SK-N-SH (cell line): ENCODE results near the gene LPP. TPM values are rescaled to one million over a fixed set of nuclear protein-coding genes. Genes with fewer than 3 reads are reported as not detected.

Source experiments
- CTCF ChIA-PET: fragments of 300-600, 350-600 bp; formaldehyde crosslinking; extraction: SDS; loops from one replicate; lab custom pipeline; 2021; lab: Yijun Ruan, JAX
- POLR2A ChIA-PET: fragments of 350-600 bp; sonication (Branson Sonifier 250); formaldehyde crosslinking; extraction: SDS; loops from one replicate; lab custom pipeline; 2020; ENCODE audit warnings: antibody characterized with exemption, inconsistent platforms; lab: Yijun Ruan, JAX
- DNase-seq: peaks from one replicate; pipeline ENCODE4 v3.0.0; 2012
- H2AFZ ChIP-seq: fragments of 200-600 bp; sonication (generic); 2 replicates; pipeline ENCODE4 v1.8.1; 2016; ENCODE audit warnings: antibody characterized with exemption, mild to moderate bottlenecking, low read depth
- H3F3A ChIP-seq: fragments of 200-600 bp; sonication (generic); replicated peaks from 2 replicates; pipeline ENCODE3; 2016; ENCODE audit warnings: antibody characterized with exemption, mild to moderate bottlenecking; ENCODE audit not compliant: insufficient read depth
- H3K27ac ChIP-seq, 2 experiments: fragments of 200-500 bp in 1 of 2; fragments of 200-600 bp in 1 of 2; sonication (Bioruptor generic) in 1 of 2; sonication (generic), shearing (Covaris generic) in 1 of 2; 2 replicates each; pipeline versions ENCODE4 v1.5.1 to v1.6.1; 2014 to 2016; ENCODE audit warnings: low read depth in 2 of 2, inconsistent platforms in 1 of 2, low read length in 1 of 2, mild to moderate bottlenecking in 1 of 2, mixed read lengths in 1 of 2
- H3K27me3 ChIP-seq: fragments of 200-600 bp; sonication (generic), shearing (Covaris generic); 2 replicates; pipeline ENCODE4 v1.6.1; 2016; ENCODE audit warnings: mixed run types; ENCODE audit not compliant: insufficient read depth
- H3K36me3 ChIP-seq, 2 experiments: fragments of 200-500 bp in 1 of 2; fragments of 200-600 bp in 1 of 2; sonication (Bioruptor generic) in 1 of 2; sonication (generic) in 1 of 2; replicated peaks in 1 of 2; 2 replicates each; pipeline versions ENCODE3 to v1.5.1; 2014 to 2016; ENCODE audit warnings: low read length in 1 of 2, mild to moderate bottlenecking in 1 of 2; ENCODE audit not compliant: insufficient read depth in 2 of 2, control insufficient read depth in 1 of 2
- H3K4me1 ChIP-seq, 2 experiments: fragments of 200-500 bp in 1 of 2; fragments of 200-600 bp in 1 of 2; sonication (Bioruptor generic) in 1 of 2; sonication (generic), shearing (Covaris generic) in 1 of 2; 2 replicates each; pipeline versions ENCODE4 v1.5.1 to v1.6.1; 2014 to 2016; ENCODE audit warnings: low read depth in 1 of 2, low read length in 1 of 2, mixed run types in 1 of 2; ENCODE audit not compliant: insufficient read depth in 2 of 2, control insufficient read depth in 1 of 2
- H3K4me2 ChIP-seq: fragments of 200-600 bp; sonication (generic), shearing (Covaris generic); 2 replicates; pipeline ENCODE4 v1.6.1; 2017; ENCODE audit warnings: mixed run types
- H3K4me3 ChIP-seq, 2 experiments: fragments of 200-500 bp in 1 of 2; fragments of 200-600 bp in 1 of 2; sonication (Bioruptor generic) in 1 of 2; sonication (generic), shearing (Covaris generic) in 1 of 2; 2 replicates each; pipeline versions ENCODE4 v1.5.1 to v1.8.1; 2014 to 2016; ENCODE audit warnings: low read depth in 2 of 2, inconsistent platforms in 1 of 2, low read length in 1 of 2, mild to moderate bottlenecking in 1 of 2, mixed read lengths in 1 of 2, moderate library complexity in 1 of 2
- H3K79me2 ChIP-seq: fragments of 200-600 bp; sonication (generic); 2 replicates; pipeline ENCODE4 v1.8.1; 2017; ENCODE audit warnings: mild to moderate bottlenecking; ENCODE audit not compliant: insufficient read depth
- H3K9ac ChIP-seq: fragments of 200-600 bp; sonication (generic); 2 replicates; pipeline ENCODE4 v1.6.1; 2017; ENCODE audit warnings: mixed run types
- H3K9me2 ChIP-seq: fragments of 200-600 bp; sonication (generic); 2 replicates; pipeline ENCODE4 v1.6.1; 2017; ENCODE audit warnings: mixed run types
- H3K9me3 ChIP-seq: fragments of 200-600 bp; sonication (generic); 2 replicates; pipeline ENCODE4 v1.6.1; 2017; ENCODE audit warnings: mixed run types, mild to moderate bottlenecking, moderate library complexity
- H4K20me1 ChIP-seq: fragments of 200-600 bp; sonication (generic); 2 replicates; pipeline ENCODE4 v1.6.1; 2017; ENCODE audit warnings: mild to moderate bottlenecking, mixed run types; ENCODE audit not compliant: insufficient read depth
- GABPA ChIP-seq: IDR thresholded peaks from 2 replicates; pipeline ENCODE4 v1.4.0; 2012; ENCODE audit warnings: low read depth, mild to moderate bottlenecking
- MEF2A ChIP-seq: IDR thresholded peaks from 2 replicates; pipeline ENCODE4 v1.4.0; 2012; ENCODE audit warnings: low read depth, borderline replicate concordance
- MXI1 ChIP-seq: IDR thresholded peaks from 2 replicates; pipeline ENCODE4 v1.6.1; 2012; ENCODE audit warnings: mild to moderate bottlenecking, low read depth, low read length, improper control_type of control experiment
- NFIC ChIP-seq: IDR thresholded peaks from 2 replicates; pipeline ENCODE4 v1.4.0; 2012; ENCODE audit warnings: borderline replicate concordance
- NRF1 ChIP-seq: IDR thresholded peaks from 2 replicates; pipeline ENCODE4 v1.6.1; 2012; ENCODE audit warnings: low read depth, mild to moderate bottlenecking, low read length
- PBX3 ChIP-seq: IDR thresholded peaks from 2 replicates; pipeline ENCODE4; 2012
- RAD21 ChIP-seq: IDR thresholded peaks from 2 replicates; pipeline ENCODE4 v1.6.1; 2012; ENCODE audit warnings: mild to moderate bottlenecking, low read length
- REST ChIP-seq: IDR thresholded peaks from 2 replicates; pipeline ENCODE4 v1.6.1; 2012; ENCODE audit warnings: mild to moderate bottlenecking, low read depth, low read length, moderate library complexity
- RFX5 ChIP-seq: IDR thresholded peaks from 2 replicates; pipeline ENCODE4 v1.6.1; 2012; ENCODE audit warnings: mild to moderate bottlenecking, improper control_type of control experiment, low read length
- RXRA ChIP-seq: IDR thresholded peaks from 2 replicates; pipeline ENCODE4 v1.4.0; 2012; ENCODE audit warnings: low read depth, mild to moderate bottlenecking, borderline replicate concordance
- SMC3 ChIP-seq: IDR thresholded peaks from 2 replicates; pipeline ENCODE4 v1.6.1; 2012; ENCODE audit warnings: low read depth, low read length, improper control_type of control experiment
- TAF1 ChIP-seq: IDR thresholded peaks from 2 replicates; pipeline ENCODE4 v1.6.1; 2012; ENCODE audit warnings: low read depth, mild to moderate bottlenecking, low read length, moderate library complexity, borderline replicate concordance
- TEAD4 ChIP-seq: IDR thresholded peaks from 2 replicates; pipeline ENCODE4 v1.4.0; 2012; ENCODE audit warnings: mild to moderate bottlenecking, borderline replicate concordance; ENCODE audit not compliant: insufficient read depth
- USF1 ChIP-seq: IDR thresholded peaks from 2 replicates; pipeline ENCODE4 v1.4.0; 2012; ENCODE audit warnings: low read depth, borderline replicate concordance
- USF2 ChIP-seq: fragments of 150-350 bp; IDR thresholded peaks from 2 replicates; pipeline ENCODE4 v1.6.1; 2017; ENCODE audit warnings: antibody characterized with exemption, low read length, low read depth, borderline replicate concordance
- YY1 ChIP-seq: IDR thresholded peaks from 2 replicates; pipeline ENCODE4 v1.4.0; 2012; ENCODE audit warnings: low read depth, mild to moderate bottlenecking
- WGBS: methylation state at CpG from one replicate; pipeline ENCODE4 v1.1.6; 2017; ENCODE audit warnings: low lambda C conversion rate; 5-methylcytosine and 5-hydroxymethylcytosine counted together
- polyA plus RNA-seq, 3 experiments: library from polyadenylated mRNA; depleted of rRNA; stranded (reverse); fragments of >200 nt; gene quantifications; 2 replicates each; pipeline ENCODE4 v1.2.3, GENCODE V29; 2012

LPP gene
- polyA plus RNA-seq, 1 of the 3 experiments (the other 2 are of a cell fraction) = 6.6 TPM

GRCh38 chr3:188349933-188350332 lies 196.0 kb downstream of the LPP start:
- Histone ChIP-seq H3K9ac (no peak overlapping the region), H3K79me2 (peaks cover 85% of the 10 kb centered on the region), H3K9me2 (no peaks in the 10 kb centered on the region), H2AFZ (no peak overlapping the region), H3K36me3 (peaks cover 0 to 5% of the 10 kb centered on the region in 2 experiments), H3K27me3 (no peaks in the 10 kb centered on the region), H3K9me3 (no peaks in the 10 kb centered on the region), H3K4me3 (no peak overlapping the region), H3K27ac (peak overlapping the region in 1 of 2 experiments; percentile 83; a peak in 3 of 4 replicates), H3K4me2 (0 out of 2 replicates have a peak overlapping the region, but pooled peaks have one; percentile 68), H4K20me1 (peaks cover 5% of the 10 kb centered on the region; the same call in 1 of the 2 replicates), H3F3A (peaks cover 17% of the 10 kb centered on the region)
- DNase-seq = no peak
- WGBS = 54% methylated on average over 4 of the region's 4 CpGs
- TF ChIP-seq NFIC = no peak
- TF ChIP-seq GABPA = no peak
- no peak for TF ChIP-seq USF2
- TF ChIP-seq USF1 = no peak
- TF ChIP-seq PBX3 = no peak
- TF ChIP-seq REST = no peak
- TF ChIP-seq RFX5 = no peak
- TF ChIP-seq MXI1 = no peak
- TF ChIP-seq SMC3 = no peak
- no peak for TF ChIP-seq RXRA
- TF ChIP-seq RAD21 = no peak
- TF ChIP-seq YY1 = no peak
- TF ChIP-seq MEF2A = no peak
- TF ChIP-seq NRF1 = no peak
- TF ChIP-seq TEAD4 = no peak
- TF ChIP-seq TAF1 = no peak
- TF ChIP-seq, all 33 proteins: peak for 0
- ChIA-PET POLR2A (no interaction called here), CTCF (interaction anchor here (1.0 kb wide), 2 partner anchors 238 to 609 kb away, joined by 3 to 4 read pairs; no protein-coding TSS in a partner anchor)
- peaks cover 0 to 29% of the 10 kb centered on the region in 2 experiments; a peak in 3 of 4 replicates for H3K4me1 ChIP-seq
